Body of pancreas (tissue), 4 donors: ENCODE results near the gene ASB13. TPM values are rescaled to one million over a fixed set of nuclear protein-coding genes. Genes with fewer than 3 reads are reported as not detected.

Experiments
- ATAC-seq: fragments of 150-250 bp; one replicate; pipeline ENCODE4 v1.9.1; 2016
- DNase-seq, 4 donors: peaks; one replicate each; pipeline ENCODE4 v3.0.0-alpha.2; 2019
- H3K27ac ChIP-seq, 4 donors: fragments of 200-600 bp; sonication (generic); 1 replicate in 3 of 4; 2 replicates in 1 of 4; pipeline versions ENCODE4 v1.5.1 to v1.6.1; 2016 to 2019; ENCODE audit warnings: mild to moderate bottlenecking in 1 of 4, mixed read lengths in 1 of 4, moderate library complexity in 1 of 4
- H3K27me3 ChIP-seq, 2 donors: fragments of 200-600 bp; sonication (generic); one replicate each; pipeline ENCODE4 v1.6.0; 2016; ENCODE audit warnings: mild to moderate bottlenecking in 1 of 2
- H3K36me3 ChIP-seq, 2 donors: fragments of 200-600 bp; sonication (generic); replicated peaks in 1 of 2; 2 replicates each; pipeline ENCODE4 v1.5.1; 2016; ENCODE audit warnings: low read depth in 2 of 2; ENCODE audit not compliant: insufficient read depth in 1 of 2
- H3K4me1 ChIP-seq: fragments of 200-600 bp; sonication (generic); one replicate; pipeline ENCODE4 v1.6.0; 2016
- H3K4me3 ChIP-seq, 2 donors: fragments of 200-600 bp; sonication (generic); 1 replicate in 1 of 2; 2 replicates in 1 of 2; pipeline ENCODE4 v1.5.1; 2016 to 2019
- H3K9me3 ChIP-seq, 3 donors: fragments of 200-600 bp; sonication (generic); 1 replicate in 2 of 3; 2 replicates in 1 of 3; pipeline ENCODE4 v1.5.1; 2016
- CTCF ChIP-seq, 7 experiments: fragments of 450-650 bp in 4 of 7; fragments of 200-600 bp in 3 of 7; sonication (generic) in 3 of 7; IDR thresholded peaks; one replicate each; pipeline ENCODE4 v1.5.1; 2016 to 2019; ENCODE audit warnings: antibody characterized with exemption in 7 of 7
- POLR2A ChIP-seq, 3 donors: fragments of 450-650 bp; IDR thresholded peaks; one replicate each; pipeline ENCODE4 v1.6.1; 2016; ENCODE audit warnings: antibody characterized with exemption in 3 of 3, mild to moderate bottlenecking in 2 of 3
- WGBS, 2 donors: methylation state at CpG; one replicate each; pipeline ENCODE4 v1.1.5; 2017; 5-methylcytosine and 5-hydroxymethylcytosine counted together
- intact Hi-C: fragments of 100-400 bp; cut with DNase I; formaldehyde crosslinking; loops from one replicate; pipeline ENCODE4 v1.15.1; 2023
- total RNA-seq, 2 donors: library from RNA; depleted of rRNA; stranded (reverse); fragments of >200 nt; gene quantifications; one replicate each; pipeline ENCODE4 v1.1.0, GENCODE V29; 2016

Gene ASB13
- total RNA-seq, 2 donors from 2014 or later, result 7.6 to 15.0 TPM

- intact Hi-C loops, result loop anchor here (5.0 kb wide), 1 partner anchor 178 kb away; no protein-coding TSS in a partner anchor
- no peaks in the 10 kb centered on the region for H3K27me3 ChIP-seq
- peaks cover 13% of the 10 kb centered on the region for H3K4me1 ChIP-seq
- TF ChIP-seq CTCF (IDR thresholded peaks at IDR 0.05) (no peak), POLR2A (IDR thresholded peaks at IDR 0.05) (no peak)
- H3K27ac ChIP-seq, result no peak overlapping the region
- 88% methylated on average over 9 to 11 of the region's 11 CpGs for WGBS, 2 donors
- H3K4me3 ChIP-seq, result no peak overlapping the region
- ATAC-seq (no peak), DNase-seq (no peak)
- H3K9me3 ChIP-seq, result no peaks in the 10 kb centered on the region
- no peaks in the 10 kb centered on the region for H3K36me3 ChIP-seq
Observed at GRCh38 chr10:5620223-5620721, 46.1 kb downstream of the ASB13 start.

GRCh38 chr10:5619362-5620211 lies 46.8 kb downstream of the ASB13 start:
- ATAC-seq (no peak), DNase-seq (no peak)
- Histone ChIP-seq H3K9me3 (no peaks in the 10 kb centered on the region), H3K36me3 (no peaks in the 10 kb centered on the region), H3K27me3 (no peaks in the 10 kb centered on the region), H3K4me3 (no peak overlapping the region), H3K27ac (peak overlapping the region in 1 of 4 donors; percentile 5), H3K4me1 (peaks cover 10% of the 10 kb centered on the region)
- WGBS, 2 donors, result 66 to 80% methylated on average over 12 to 16 of the region's 16 CpGs
- intact Hi-C loops, result loop anchor here (5.0 kb wide), 1 partner anchor 177 kb away; no protein-coding TSS in a partner anchor
- TF ChIP-seq POLR2A (IDR thresholded peaks at IDR 0.05), result no peak
- no peak for TF ChIP-seq CTCF (IDR thresholded peaks at IDR 0.05)

- Histone ChIP-seq H3K27me3 (no peaks in the 10 kb centered on the region), H3K27ac (no peak overlapping the region), H3K4me3 (no peak overlapping the region), H3K4me1 (peaks cover 10% of the 10 kb centered on the region), H3K36me3 (no peaks in the 10 kb centered on the region), H3K9me3 (no peaks in the 10 kb centered on the region)
- 64 to 76% methylated on average over 6 to 12 of the region's 12 CpGs for WGBS, 2 donors
- no peak for ATAC-seq
- intact Hi-C loops, result no loop called here
- TF ChIP-seq CTCF (IDR thresholded peaks at IDR 0.05) (no peak), POLR2A (IDR thresholded peaks at IDR 0.05) (no peak)
- DNase-seq, result peak in 1 of 4 donors; percentile 32
Observed at GRCh38 chr10:5618829-5619228, 47.6 kb downstream of the ASB13 start.

- no peak for DNase-seq
- Histone ChIP-seq H3K9me3 (no peaks in the 10 kb centered on the region), H3K27me3 (no peaks in the 10 kb centered on the region), H3K27ac (no peak overlapping the region), H3K4me1 (peaks cover 3% of the 10 kb centered on the region), H3K4me3 (no peak overlapping the region), H3K36me3 (no peaks in the 10 kb centered on the region)
- TF ChIP-seq POLR2A (IDR thresholded peaks at IDR 0.05) (no peak), CTCF (IDR thresholded peaks at IDR 0.05) (no peak)
- no peak for ATAC-seq
- intact Hi-C loops, result no loop called here
- 87 to 97% methylated on average over 8 of the region's 8 CpGs for WGBS, 2 donors
Observed at GRCh38 chr10:5618042-5618441, 48.4 kb downstream of the ASB13 start.
